CD14-positive monocyte (primary cell): ENCODE data around the gene PCGF3. TPM values are rescaled to one million over a fixed set of nuclear protein-coding genes. Genes with fewer than 3 reads are reported as not detected.
"Not testable (repeated sequence)": the region's sequence is repeated elsewhere in the genome, so short reads cannot be mapped to it uniquely, and the experiment has no call there.

ENCODE experiments used
- DNase-seq, 3 donors: peaks; one replicate each; pipeline ENCODE4 v3.0.0-alpha.2; 2011 to 2022
- H2AFZ ChIP-seq: 2 replicates; pipeline ENCODE4 v1.6.0; 2012; ENCODE audit warnings: mild to moderate bottlenecking, low read depth, low read length, inconsistent platforms; ENCODE audit not compliant: insufficient read depth, poor library complexity, severe bottlenecking
- H3K27ac ChIP-seq, 2 donors: 1 replicate in 1 of 2; 2 replicates in 1 of 2; pipeline ENCODE4 v1.5.1; 2012 to 2013; ENCODE audit warnings: low read length in 2 of 2, control low read depth in 1 of 2, inconsistent platforms in 1 of 2, low read depth in 1 of 2, mild to moderate bottlenecking in 1 of 2
- H3K27me3 ChIP-seq, 2 donors: one replicate each; pipeline versions ENCODE4 v1.6.0 to v1.6.1; 2011 to 2013; ENCODE audit warnings: low read length in 2 of 2; ENCODE audit not compliant: control insufficient read depth in 2 of 2, insufficient read depth in 2 of 2
- H3K36me3 ChIP-seq, 2 donors: replicated peaks in 1 of 2; 1 replicate in 1 of 2; 2 replicates in 1 of 2; pipeline versions ENCODE4 v1.5.1 to v1.6.1; 2012 to 2013; ENCODE audit warnings: low read length in 2 of 2, control low read depth in 1 of 2, inconsistent platforms in 1 of 2, mild to moderate bottlenecking in 1 of 2; ENCODE audit not compliant: insufficient read depth in 2 of 2, control insufficient read depth in 1 of 2
- H3K4me1 ChIP-seq, 2 donors: 1 replicate in 1 of 2; 2 replicates in 1 of 2; pipeline versions ENCODE4 v1.5.1 to v1.6.1; 2012 to 2013; ENCODE audit warnings: low read length in 2 of 2, control low read depth in 1 of 2, inconsistent platforms in 1 of 2, mild to moderate bottlenecking in 1 of 2, moderate library complexity in 1 of 2; ENCODE audit not compliant: insufficient read depth in 2 of 2, control insufficient read depth in 1 of 2
- H3K4me2 ChIP-seq: replicated peaks from 2 replicates; pipeline ENCODE3; 2012; ENCODE audit warnings: low read length, moderate library complexity, mild to moderate bottlenecking; ENCODE audit not compliant: poor library complexity, severe bottlenecking; ENCODE audit errors: extremely low read depth
- H3K4me3 ChIP-seq, 3 experiments: fragments of 200-600 bp in 1 of 3; sonication (generic) in 1 of 3; replicated peaks in 1 of 3; 1 replicate in 2 of 3; 2 replicates in 1 of 3; pipeline ENCODE4 v1.5.1; 2011 to 2013; ENCODE audit warnings: low read length in 3 of 3, mild to moderate bottlenecking in 3 of 3, control low read depth in 2 of 3, low read depth in 2 of 3, inconsistent platforms in 1 of 3, moderate library complexity in 1 of 3
- H3K79me2 ChIP-seq: 2 replicates; pipeline ENCODE4 v1.6.0; 2012; ENCODE audit warnings: mild to moderate bottlenecking, control low read depth, inconsistent platforms, low read length, moderate library complexity; ENCODE audit not compliant: insufficient read depth
- H3K9ac ChIP-seq: 2 replicates; pipeline ENCODE4 v1.6.0; 2017; ENCODE audit warnings: low read length, mild to moderate bottlenecking; ENCODE audit not compliant: insufficient read depth, poor library complexity, severe bottlenecking
- H3K9me3 ChIP-seq, 2 donors: replicated peaks in 1 of 2; 1 replicate in 1 of 2; 2 replicates in 1 of 2; pipeline versions ENCODE4 v1.5.1 to v1.6.1; 2012 to 2013; ENCODE audit warnings: low read length in 2 of 2, control low read depth in 1 of 2; ENCODE audit not compliant: control insufficient read depth in 1 of 2, insufficient read depth in 1 of 2
- H4K20me1 ChIP-seq: 2 replicates; pipeline ENCODE4 v1.6.0; 2012; ENCODE audit warnings: mild to moderate bottlenecking, low read length, control low read depth, moderate library complexity; ENCODE audit not compliant: insufficient read depth
- H3K27ac Mint-ChIP-seq, 7 donors: one replicate each; pipeline ENCODE4 v1.8.0; 2020; ENCODE audit warnings: mild to moderate bottlenecking in 7 of 7, mixed read lengths in 7 of 7, moderate library complexity in 6 of 7, inconsistent platforms in 2 of 7
- H3K27me3 Mint-ChIP-seq, 3 donors: one replicate each; pipeline ENCODE4 v1.8.0; 2021 to 2022; ENCODE audit warnings: low read depth in 3 of 3, mild to moderate bottlenecking in 3 of 3, mixed read lengths in 3 of 3, moderate library complexity in 3 of 3, inconsistent platforms in 1 of 3
- H3K36me3 Mint-ChIP-seq, 2 donors: one replicate each; pipeline ENCODE4 v1.8.0; 2020; ENCODE audit warnings: mixed read lengths in 2 of 2, inconsistent platforms in 1 of 2, mild to moderate bottlenecking in 1 of 2
- H3K4me1 Mint-ChIP-seq: one replicate; pipeline ENCODE4 v1.8.0; 2020; ENCODE audit warnings: mild to moderate bottlenecking, mixed read lengths
- H3K4me3 Mint-ChIP-seq, 2 donors: one replicate each; pipeline ENCODE4 v1.8.0; 2020; ENCODE audit warnings: mild to moderate bottlenecking in 2 of 2, mixed read lengths in 2 of 2, moderate library complexity in 1 of 2
- H3K9me3 Mint-ChIP-seq, 7 donors: one replicate each; pipeline ENCODE4 v1.8.0; 2020 to 2022; ENCODE audit warnings: mixed read lengths in 7 of 7, mild to moderate bottlenecking in 6 of 7, moderate library complexity in 6 of 7, inconsistent platforms in 2 of 7
- CTCF ChIP-seq: fragments of 200-600 bp; IDR thresholded peaks from one replicate; pipeline ENCODE4 v1.8.0; 2022; ENCODE audit warnings: antibody characterized with exemption, mild to moderate bottlenecking
- WGBS: methylation state at CpG from one replicate; pipeline ENCODE4 v1.1.5; 2013; ENCODE audit warnings: missing lambda C conversion rate; ENCODE audit not compliant: insufficient coverage; 5-methylcytosine and 5-hydroxymethylcytosine counted together
- intact Hi-C, 2 donors: fragments of 100-400 bp; cut with micrococcal nuclease; formaldehyde crosslinking; loops; one replicate each; pipeline versions ENCODE4 v1.15.0 to v1.15.1; 2023
- polyA plus RNA-seq, 3 donors: library from polyadenylated mRNA; depleted of rRNA in 1 of 3; unstranded in 2 of 3; stranded (reverse) in 1 of 3; fragments of 300-500 nt in 2 of 3; fragments of >200 nt in 1 of 3; fragmentation: Illumina TruSeq in 2 of 3; gene quantifications; 1 replicate in 2 of 3; 2 replicates in 1 of 3; pipeline ENCODE4 v1.2.3, GENCODE V29; 2012 to 2021

The PCGF3 gene
- polyA plus RNA-seq, 3 donors = 7.0 to 163 (median 8.3) TPM

DNA sequence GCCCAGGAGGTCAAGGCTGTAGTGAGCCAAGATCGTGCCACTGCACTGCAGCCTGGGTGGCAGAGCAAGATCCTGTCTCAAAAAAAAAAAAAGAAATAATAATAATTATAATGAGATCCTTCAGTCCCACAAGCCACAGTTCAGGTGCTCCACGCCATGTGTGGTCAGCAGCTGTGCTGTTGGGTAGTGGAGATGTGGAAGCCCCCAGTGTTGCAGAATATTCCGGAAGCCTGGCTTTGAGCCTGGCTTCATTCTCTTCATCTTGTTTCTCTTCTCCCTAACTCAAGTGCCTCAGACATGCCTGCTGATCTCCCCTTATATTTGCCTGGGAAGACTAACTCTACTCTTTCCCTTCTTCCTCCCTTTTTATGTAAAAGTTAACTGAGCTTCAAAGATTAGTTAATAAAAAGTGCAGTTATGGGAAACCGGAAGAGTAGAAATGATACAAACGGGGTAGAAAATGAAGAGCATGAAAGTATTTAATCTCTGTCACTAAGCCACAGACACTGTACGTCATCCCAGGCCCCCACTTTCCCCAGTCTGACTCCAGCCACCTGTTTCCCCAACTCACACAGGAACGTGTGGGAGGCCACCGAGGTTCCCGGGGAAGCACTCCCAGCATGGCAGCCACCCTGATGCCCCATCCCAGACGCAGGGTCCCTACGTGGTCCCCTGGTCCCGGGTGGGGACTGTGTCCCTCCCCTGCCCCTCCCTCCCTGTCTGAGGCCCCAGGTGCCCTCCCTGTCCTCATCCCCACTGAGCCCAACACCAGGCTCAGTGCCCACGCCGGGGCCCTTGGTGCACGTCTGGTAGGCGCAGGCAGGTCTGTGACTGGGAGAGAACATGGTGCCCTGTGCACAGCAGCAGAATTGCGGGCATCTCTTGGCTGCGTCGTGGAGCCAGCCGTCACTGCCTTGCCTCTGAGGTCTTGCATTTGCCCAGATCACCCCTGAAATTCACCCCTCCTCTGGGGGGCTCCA, 24.0 kb downstream of the PCGF3 start:
- Histone ChIP-seq H3K4me3 (no peak overlapping the region), H3K4me2 (no peak overlapping the region), H3K9me3 (peaks cover 0 to 12% of the 10 kb centered on the region in 2 donors), H3K79me2 (peaks cover 26% of the 10 kb centered on the region), H3K4me1 (peaks cover 0 to 17% of the 10 kb centered on the region in 2 donors), H4K20me1 (peaks cover 55% of the 10 kb centered on the region), H3K27me3 (no peaks in the 10 kb centered on the region), H3K27ac (no peak overlapping the region), H3K36me3 (peaks cover 39 to 54% of the 10 kb centered on the region in 2 donors), H2AFZ (no peak overlapping the region), H3K9ac (no peak overlapping the region)
- DNase-seq = no peak
- Mint-ChIP-seq H3K27me3 (no peaks in the 10 kb centered on the region), H3K4me3 (no peak overlapping the region), H3K27ac (no peak overlapping the region), H3K36me3 (peaks cover 32 to 60% of the 10 kb centered on the region in 2 donors), H3K9me3 (peaks cover 0 to 14% (median 5%) of the 10 kb centered on the region in 7 donors), H3K4me1 (peaks cover 16% of the 10 kb centered on the region)
- no peak for TF ChIP-seq CTCF
- intact Hi-C loops = no loop called here
- WGBS = 94% methylated on average over 11 of the region's 20 CpGs

DNA sequence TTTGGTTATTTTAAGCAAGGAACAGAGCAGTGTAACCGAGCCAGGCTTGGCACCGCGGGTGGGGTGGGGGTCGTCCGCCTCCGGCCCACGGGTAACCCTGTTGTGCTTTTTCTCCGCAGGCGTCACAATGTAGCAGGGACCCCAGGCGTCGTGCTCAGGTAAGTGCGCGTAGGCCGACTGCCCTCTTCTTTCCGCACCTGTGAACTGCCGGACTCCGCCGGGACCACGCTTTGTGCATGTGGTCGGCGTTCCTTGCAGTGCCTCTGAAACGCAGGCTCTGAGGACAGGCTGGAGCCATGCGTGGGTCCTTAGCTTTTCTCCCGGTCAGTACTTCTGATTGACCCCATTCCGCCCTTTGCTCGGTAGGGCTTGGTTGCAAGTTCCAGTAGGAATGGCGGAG, 24.9 kb downstream of the PCGF3 start:
- peak overlapping the region in 1 of 7 donors; percentile 48 for H3K27ac Mint-ChIP-seq
- H3K4me3 Mint-ChIP-seq = no peak overlapping the region
- no peak overlapping the region for H3K9ac ChIP-seq
- H3K27me3 ChIP-seq = no peaks in the 10 kb centered on the region
- H3K36me3 Mint-ChIP-seq = peaks cover 41 to 68% of the 10 kb centered on the region in 2 donors
- H3K4me2 ChIP-seq = no peak overlapping the region
- no peak overlapping the region for H3K27ac ChIP-seq
- H4K20me1 ChIP-seq = peaks cover 47% of the 10 kb centered on the region
- H3K4me1 ChIP-seq = peaks cover 0 to 15% of the 10 kb centered on the region in 2 donors
- H3K9me3 Mint-ChIP-seq = peaks cover 0 to 14% (median 5%) of the 10 kb centered on the region in 7 donors
- WGBS = over 99% methylated on average over 27 of the region's 27 CpGs
- H3K27me3 Mint-ChIP-seq = no peaks in the 10 kb centered on the region
- H3K4me1 Mint-ChIP-seq = peaks cover 14% of the 10 kb centered on the region
- no peak overlapping the region for H3K4me3 ChIP-seq
- intact Hi-C loops = no loop called here
- no peak overlapping the region for H2AFZ ChIP-seq
- no peak for DNase-seq
- peaks cover 26% of the 10 kb centered on the region for H3K79me2 ChIP-seq
- no peak for TF ChIP-seq CTCF
- H3K9me3 ChIP-seq = peaks cover 0 to 12% of the 10 kb centered on the region in 2 donors
- H3K36me3 ChIP-seq = peaks cover 46 to 63% of the 10 kb centered on the region in 2 donors

- intact Hi-C loops, DNase-seq, H2AFZ ChIP-seq, H3K27ac ChIP-seq, H3K4me1 Mint-ChIP-seq, H3K4me3 Mint-ChIP-seq, H3K27me3 ChIP-seq, H3K4me2 ChIP-seq, H3K4me3 ChIP-seq, H3K27me3 Mint-ChIP-seq, H3K4me1 ChIP-seq, H3K9ac ChIP-seq: not testable (repeated sequence)
- Histone ChIP-seq H4K20me1 (peaks cover 39% of the 10 kb centered on the region), H3K79me2 (peaks cover 19% of the 10 kb centered on the region), H3K9me3 (peaks cover 0 to 12% of the 10 kb centered on the region in 2 donors), H3K36me3 (peaks cover 49 to 68% of the 10 kb centered on the region in 2 donors)
- 97% methylated on average over 31 of the region's 68 CpGs for WGBS
- H3K36me3 Mint-ChIP-seq = peaks cover 44 to 75% of the 10 kb centered on the region in 2 donors
- peak overlapping the region in 1 of 7 donors; percentile 48 for H3K27ac Mint-ChIP-seq
- H3K9me3 Mint-ChIP-seq = peaks cover 0 to 14% (median 7%) of the 10 kb centered on the region in 7 donors
Measured at GRCh38 chr4:730946-731904, 25.6 kb downstream of the PCGF3 start.
